Stomach (tissue), 9 donors: ENCODE measurements around the gene U2AF1L4. TPM values are rescaled to one million over a fixed set of nuclear protein-coding genes. Genes with fewer than 3 reads are reported as not detected.

Experiments
- DNase-seq, 2 donors: peaks; one replicate each; pipeline versions ENCODE4 v3.0.0 to v3.0.0-alpha.2; 2013 to 2019
- H3K27ac ChIP-seq, 5 donors: fragments of 200-600 bp in 4 of 5; sonication (generic) in 4 of 5; one replicate each; pipeline ENCODE4 v1.5.1; 2013 to 2019; ENCODE audit warnings: mild to moderate bottlenecking in 1 of 5, moderate library complexity in 1 of 5
- H3K27me3 ChIP-seq, 3 donors: fragments of 200-600 bp; sonication (generic); one replicate each; pipeline ENCODE4 v1.5.1; 2017 to 2019; ENCODE audit warnings: mixed run types in 1 of 3
- H3K36me3 ChIP-seq, 4 donors: fragments of 200-600 bp; sonication (generic); 1 replicate in 3 of 4; 2 replicates in 1 of 4; pipeline ENCODE4 v1.5.1; 2016 to 2019
- H3K4me1 ChIP-seq, 4 donors: fragments of 200-600 bp; sonication (generic); one replicate each; pipeline ENCODE4 v1.5.1; 2016 to 2019
- H3K4me3 ChIP-seq, 4 donors: fragments of 200-600 bp; sonication (generic) in 3 of 4; one replicate each; pipeline ENCODE4 v1.5.1; 2016 to 2019; ENCODE audit warnings: mild to moderate bottlenecking in 1 of 4
- H3K9me3 ChIP-seq, 4 donors: fragments of 200-600 bp; sonication (generic); one replicate each; pipeline ENCODE4 v1.5.1; 2016 to 2019
- EP300 ChIP-seq: sonication (generic); formaldehyde crosslinking; IDR thresholded peaks from one replicate; pipeline ENCODE4 v1.6.1; 2017; ENCODE audit warnings: antibody characterized with exemption
- POLR2A ChIP-seq, 4 donors: fragments of 450-650 bp; IDR thresholded peaks; one replicate each; pipeline ENCODE4 v1.6.1; 2016; ENCODE audit warnings: antibody characterized with exemption in 4 of 4, control low read depth in 2 of 4, mild to moderate bottlenecking in 1 of 4, moderate library complexity in 1 of 4
- POLR2AphosphoS5 ChIP-seq, 3 donors: sonication (generic); formaldehyde crosslinking; IDR thresholded peaks; one replicate each; pipeline ENCODE4 v1.6.1; 2016; ENCODE audit warnings: antibody characterized with exemption in 3 of 3
- WGBS, 5 donors: extraction: QIAGEN DNeasy Blood & Tissue Kit in 3 of 5; methylation state at CpG; one replicate each; pipeline versions ENCODE4 v1.1.5 to v1.1.7; 2013 to 2018; 5-methylcytosine and 5-hydroxymethylcytosine counted together
- intact Hi-C: fragments of 100-400 bp; cut with DNase I; formaldehyde crosslinking; loops from one replicate; pipeline ENCODE4 v1.15.1; 2023; ENCODE audit warnings: low total_unique reads
- polyA plus RNA-seq, 3 donors: library from polyadenylated mRNA; stranded (reverse); fragments of 200-250 nt; gene quantifications; one replicate each; pipeline ENCODE4 v1.2.3, GENCODE V29; 2013
- total RNA-seq, 5 donors: library from RNA; depleted of rRNA; stranded (reverse); fragments of >200 nt; gene quantifications; one replicate each; pipeline versions ENCODE4 v1.1.0 to v1.2.3, GENCODE V29; 2014 to 2016
- TF ChIP-seq, protein P1 (sequence below), 7 experiments: fragments of 450-650 bp in 4 of 7; fragments of 200-600 bp in 3 of 7; sonication (generic) in 3 of 7; IDR thresholded peaks; one replicate each; pipeline ENCODE4 v1.5.1; 2016 to 2019; ENCODE audit warnings: antibody characterized with exemption in 7 of 7, control low read depth in 2 of 7, mild to moderate bottlenecking in 1 of 7
- donor health status: healthy with polysubstance abuse.
- donor health status: Bipolar disorder and iron deficiency.
- donor health status: healthy.

The U2AF1L4 gene
- total and polyA plus RNA-seq, 8 donors: 11.4 to 98.0 (median 48.9) TPM

DNA sequence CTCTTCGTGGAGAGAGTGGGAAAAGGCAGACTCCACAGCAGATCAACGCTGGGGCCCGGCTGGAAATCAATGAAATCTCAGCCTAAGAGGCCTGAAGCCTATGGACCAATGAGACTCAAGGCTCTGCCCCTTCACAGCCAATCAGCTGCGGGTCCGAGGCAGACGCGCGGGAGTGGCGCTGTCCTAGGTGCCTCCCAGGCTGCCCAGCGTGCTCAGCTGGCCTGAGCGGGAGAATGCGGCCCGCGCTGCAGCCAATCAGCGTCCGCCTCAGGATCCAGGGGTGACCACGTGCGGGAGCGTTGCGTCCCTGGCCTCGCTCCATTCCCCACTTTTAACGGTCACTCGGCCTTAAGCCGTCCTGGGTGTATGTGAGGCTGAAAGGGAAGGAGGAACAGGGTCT, 41.0 kb downstream of the U2AF1L4 start, which contains the start of gene ZBTB32:
ZBTB32 (plus strand) TSS at position 341 of the 400 bp plus-strand sequence. CDS start 10,069 bp downstream, outside the sequence.
- peak in 1 of 2 donors; percentile 68 for DNase-seq
- H3K4me1 ChIP-seq: peaks cover 0 to 17% (median 16%) of the 10 kb centered on the region in 4 donors
- 30 to 46% (median 31%) methylated on average over 16 to 24 of the region's 24 CpGs for WGBS, 5 donors
- peaks cover 0 to 17% (median 0%) of the 10 kb centered on the region in 3 donors for H3K27me3 ChIP-seq
- no peak within 1 kb of the TSS for H3K27ac ChIP-seq
- H3K36me3 ChIP-seq: no peaks in the 10 kb centered on the region
- intact Hi-C loops: no loop called here
- TF ChIP-seq, protein P1, sequence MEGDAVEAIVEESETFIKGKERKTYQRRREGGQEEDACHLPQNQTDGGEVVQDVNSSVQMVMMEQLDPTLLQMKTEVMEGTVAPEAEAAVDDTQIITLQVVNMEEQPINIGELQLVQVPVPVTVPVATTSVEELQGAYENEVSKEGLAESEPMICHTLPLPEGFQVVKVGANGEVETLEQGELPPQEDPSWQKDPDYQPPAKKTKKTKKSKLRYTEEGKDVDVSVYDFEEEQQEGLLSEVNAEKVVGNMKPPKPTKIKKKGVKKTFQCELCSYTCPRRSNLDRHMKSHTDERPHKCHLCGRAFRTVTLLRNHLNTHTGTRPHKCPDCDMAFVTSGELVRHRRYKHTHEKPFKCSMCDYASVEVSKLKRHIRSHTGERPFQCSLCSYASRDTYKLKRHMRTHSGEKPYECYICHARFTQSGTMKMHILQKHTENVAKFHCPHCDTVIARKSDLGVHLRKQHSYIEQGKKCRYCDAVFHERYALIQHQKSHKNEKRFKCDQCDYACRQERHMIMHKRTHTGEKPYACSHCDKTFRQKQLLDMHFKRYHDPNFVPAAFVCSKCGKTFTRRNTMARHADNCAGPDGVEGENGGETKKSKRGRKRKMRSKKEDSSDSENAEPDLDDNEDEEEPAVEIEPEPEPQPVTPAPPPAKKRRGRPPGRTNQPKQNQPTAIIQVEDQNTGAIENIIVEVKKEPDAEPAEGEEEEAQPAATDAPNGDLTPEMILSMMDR (IDR thresholded peaks at IDR 0.05): no peak
- TF ChIP-seq POLR2AphosphoS5 (IDR thresholded peaks at IDR 0.05): no peak
- no peak for TF ChIP-seq EP300
- no peak for TF ChIP-seq POLR2A (IDR thresholded peaks at IDR 0.05)
- H3K4me3 ChIP-seq: no peak within 1 kb of the TSS
- H3K9me3 ChIP-seq: no peaks in the 10 kb centered on the region

DNA sequence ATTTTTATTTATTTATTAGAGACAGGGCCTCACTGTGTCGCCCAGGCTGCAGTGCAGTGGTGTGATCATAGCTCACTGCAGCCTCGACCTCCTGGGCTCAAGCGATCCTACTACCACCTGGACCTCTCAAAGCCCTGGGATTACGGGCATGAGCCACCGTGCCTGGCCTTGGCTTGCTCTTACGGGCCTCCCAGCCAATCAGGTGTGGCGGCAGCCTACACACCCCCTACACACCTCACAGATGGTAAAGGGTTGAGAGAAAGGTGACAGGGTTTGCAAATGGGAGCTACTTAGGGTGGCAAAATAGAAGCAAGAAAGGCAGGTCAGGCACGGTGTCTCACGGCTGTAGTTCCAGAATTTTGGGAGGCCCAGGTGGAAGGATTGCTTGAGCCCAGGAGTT, 41.9 kb downstream of the U2AF1L4 start:
- Histone ChIP-seq H3K36me3 (no peaks in the 10 kb centered on the region), H3K9me3 (no peaks in the 10 kb centered on the region), H3K27ac (peak overlapping the region in 1 of 5 donors; percentile 49), H3K4me1 (peaks cover 0 to 17% (median 16%) of the 10 kb centered on the region in 4 donors), H3K27me3 (peaks cover 0 to 17% (median 0%) of the 10 kb centered on the region in 3 donors), H3K4me3 (peak overlapping the region in 1 of 4 donors; percentile 71)
- WGBS, 5 donors: 43 to 57% (median 47%) methylated on average over 8 to 9 of the region's 9 CpGs
- intact Hi-C loops: no loop called here
- no peak for DNase-seq
- TF ChIP-seq, protein P1 (IDR thresholded peaks at IDR 0.05): no peak

DNA sequence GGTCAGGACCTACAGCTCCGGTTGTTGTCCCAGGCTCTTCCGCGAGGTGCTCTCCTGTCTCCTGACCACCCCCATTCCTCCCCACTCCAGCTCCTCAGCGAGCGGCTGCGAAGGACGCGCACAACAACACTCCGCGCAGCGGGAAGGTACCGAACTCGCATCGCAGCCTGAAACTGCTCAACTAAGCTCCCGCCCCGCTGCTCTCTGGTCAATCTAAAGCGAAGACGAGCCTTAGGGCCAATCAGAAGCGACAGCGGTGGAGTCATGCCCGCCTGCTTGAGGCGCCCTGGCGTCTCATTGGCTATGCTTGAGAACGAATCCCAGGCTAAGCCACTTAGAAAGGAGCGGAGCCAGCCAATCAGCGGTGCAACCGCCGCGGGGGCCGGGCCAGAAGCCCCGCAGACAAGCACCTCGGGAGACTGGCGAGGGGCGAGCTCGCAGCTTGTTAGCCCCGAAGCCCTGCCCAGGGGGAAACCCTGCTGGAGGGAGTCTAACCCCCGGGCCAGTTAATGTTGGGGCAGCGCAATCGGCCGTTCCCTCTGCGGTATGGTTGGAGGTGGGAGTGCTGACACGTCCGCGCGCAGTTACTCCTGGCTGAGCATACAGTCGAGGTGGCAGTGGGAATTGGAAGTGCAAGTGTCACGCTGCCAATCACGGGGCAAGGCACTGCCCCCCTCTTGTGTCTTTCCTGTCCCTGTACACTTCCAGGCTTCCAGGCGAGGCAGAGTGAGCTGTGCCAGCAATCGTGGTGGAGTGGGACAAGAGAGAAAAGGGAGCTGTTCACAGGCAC, 42.8 kb downstream of the U2AF1L4 start:
- Histone ChIP-seq H3K4me1 (peaks cover 0 to 17% (median 16%) of the 10 kb centered on the region in 4 donors), H3K36me3 (no peaks in the 10 kb centered on the region), H3K27ac (peak overlapping the region; percentile 60 to 81 (median 76)), H3K4me3 (peak overlapping the region; percentile 60 to 73 (median 66)), H3K9me3 (no peaks in the 10 kb centered on the region), H3K27me3 (peaks cover 0 to 17% (median 0%) of the 10 kb centered on the region in 3 donors)
- peak; percentile 98 to 99 for DNase-seq
- TF ChIP-seq, protein P1 (IDR thresholded peaks at IDR 0.05): peak in 1 of 7 experiments; percentile 4
- TF ChIP-seq EP300 (no peak), POLR2A (IDR thresholded peaks at IDR 0.05) (no peak), POLR2AphosphoS5 (IDR thresholded peaks at IDR 0.05) (peak; percentile 45 to 64 (median 59))
- WGBS, 5 donors: 0 to 1% (median 0%) methylated on average over 37 to 50 of the region's 50 CpGs
- intact Hi-C loops: no loop called here

DNA sequence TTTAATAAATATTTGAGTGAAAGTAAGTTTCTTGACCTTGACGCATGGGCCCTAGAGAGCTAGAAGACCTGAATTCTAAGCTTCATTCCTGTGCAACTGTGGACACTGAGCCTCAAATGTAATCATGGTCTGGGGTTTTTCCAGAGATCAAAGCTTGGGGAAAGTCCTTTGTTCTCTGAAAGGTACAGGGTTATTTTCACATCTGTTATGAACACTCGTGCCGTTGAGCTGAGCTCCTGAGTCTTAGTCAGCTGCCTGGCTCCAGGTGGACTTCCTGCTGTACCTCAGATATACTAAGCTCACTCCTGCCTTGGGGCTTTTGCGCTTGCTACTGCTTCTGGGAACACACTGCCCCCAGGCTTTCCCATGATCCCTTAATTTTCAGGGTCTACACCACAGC, 48.4 kb downstream of the U2AF1L4 start:
- H3K4me1 ChIP-seq: peaks cover 0 to 3% (median 2%) of the 10 kb centered on the region in 4 donors
- H3K36me3 ChIP-seq: no peaks in the 10 kb centered on the region
- no peaks in the 10 kb centered on the region for H3K27me3 ChIP-seq
- H3K4me3 ChIP-seq: no peak overlapping the region
- no peak for DNase-seq
- no peak for TF ChIP-seq POLR2AphosphoS5 (IDR thresholded peaks at IDR 0.05)
- TF ChIP-seq POLR2A (IDR thresholded peaks at IDR 0.05): no peak
- TF ChIP-seq, protein P1 (IDR thresholded peaks at IDR 0.05): no peak
- TF ChIP-seq EP300: no peak
- 39 to 54% (median 47%) methylated on average over 4 of the region's 4 CpGs for WGBS, 5 donors
- intact Hi-C loops: no loop called here
- H3K9me3 ChIP-seq: no peaks in the 10 kb centered on the region
- H3K27ac ChIP-seq: no peak overlapping the region
